HEK293 (cell line): ENCODE measurements around the gene ERBB4.

ENCODE experiments used
- CTCF ChIA-PET: fragments of 350-600 bp; formaldehyde crosslinking; extraction: SDS; loops from one replicate; lab custom pipeline; 2021; ENCODE audit warnings: antibody characterized with exemption; lab: Yijun Ruan, JAX
- POLR2A ChIA-PET: fragments of 300-600 bp; formaldehyde crosslinking; extraction: SDS; loops from one replicate; lab custom pipeline; 2020; ENCODE audit warnings: antibody characterized with exemption, inconsistent platforms; lab: Yijun Ruan, JAX
- H3K27ac ChIP-seq: fragments of 200-500 bp; sonication (Bioruptor generic); 2 replicates; pipeline ENCODE4 v1.5.1; 2014; ENCODE audit warnings: low read depth, low read length, control low read depth, inconsistent platforms; ENCODE audit errors: extremely low read depth
- H3K36me3 ChIP-seq, 2 experiments: fragments of 200-500 bp in 1 of 2; sonication (Bioruptor generic) in 1 of 2; 1 replicate in 1 of 2; 2 replicates in 1 of 2; pipeline ENCODE4 v1.5.1; 2014 to 2017; ENCODE audit warnings: inconsistent platforms in 2 of 2, low read length in 2 of 2; ENCODE audit not compliant: control insufficient read depth in 2 of 2, insufficient read depth in 1 of 2
- H3K4me1 ChIP-seq: fragments of 200-500 bp; sonication (Bioruptor generic); 2 replicates; pipeline ENCODE4 v1.5.1; 2014; ENCODE audit warnings: mild to moderate bottlenecking, low read length, inconsistent platforms; ENCODE audit not compliant: control insufficient read depth, insufficient read depth
- H3K4me3 ChIP-seq: 2 replicates; pipeline ENCODE4 v1.5.1; 2011; ENCODE audit warnings: low read depth, mild to moderate bottlenecking, control low read depth, low read length, moderate library complexity
- H3K9me3 ChIP-seq: fragments of 200-500 bp; sonication (Bioruptor generic); 2 replicates; pipeline ENCODE4 v1.5.1; 2014; ENCODE audit warnings: low read depth, low read length, inconsistent platforms; ENCODE audit not compliant: control insufficient read depth, insufficient read depth
- BCL11B ChIP-seq: fragments of 450-650 bp; formaldehyde crosslinking; IDR thresholded peaks from 2 replicates; pipeline ENCODE4 v1.5.1; 2016; ENCODE audit warnings: low read depth, missing biosample characterization, missing genetic modification characterization
- ELK4 ChIP-seq: IDR thresholded peaks from 2 replicates; pipeline ENCODE4 v1.6.1; 2011; ENCODE audit warnings: mild to moderate bottlenecking, low read depth, low read length, borderline replicate concordance
- GLIS2 ChIP-seq: fragments of 450-650 bp; formaldehyde crosslinking; IDR thresholded peaks from 2 replicates; pipeline ENCODE4 v1.5.1; 2016; ENCODE audit warnings: missing biosample characterization, missing genetic modification characterization
- HOXD13 ChIP-seq: sonication (generic); formaldehyde crosslinking; IDR thresholded peaks from 2 replicates; pipeline ENCODE4 v1.8.0; 2022; ENCODE audit warnings: missing genetic modification reagents, borderline replicate concordance
- ZBTB20 ChIP-seq: fragments of 450-650 bp; formaldehyde crosslinking; IDR thresholded peaks from 2 replicates; pipeline ENCODE4 v1.5.1; 2016; ENCODE audit warnings: missing biosample characterization, missing genetic modification characterization
- ZBTB21 ChIP-seq: fragments of 450-650 bp; formaldehyde crosslinking; IDR thresholded peaks from 2 replicates; pipeline ENCODE4 v1.5.1; 2017; ENCODE audit warnings: missing biosample characterization, missing genetic modification characterization
- ZBTB44 ChIP-seq: fragments of 450-650 bp; IDR thresholded peaks from 2 replicates; pipeline ENCODE4 v1.5.1; 2018; ENCODE audit warnings: missing biosample characterization, mild to moderate bottlenecking, missing genetic modification characterization
- ZBTB8A ChIP-seq: fragments of 450-650 bp; formaldehyde crosslinking; IDR thresholded peaks from 2 replicates; pipeline ENCODE4 v1.5.1; 2016; ENCODE audit warnings: missing biosample characterization, missing genetic modification characterization
- ZFP3 ChIP-seq: fragments of 450-650 bp; formaldehyde crosslinking; IDR thresholded peaks from 2 replicates; pipeline ENCODE4 v1.5.1; 2016; ENCODE audit warnings: low read depth, missing biosample characterization, missing genetic modification characterization
- ZNF10 ChIP-seq: fragments of 450-650 bp; formaldehyde crosslinking; IDR thresholded peaks from 2 replicates; pipeline ENCODE4 v1.5.1; 2017; ENCODE audit warnings: missing biosample characterization, missing genetic modification characterization
- ZNF146 ChIP-seq: fragments of 450-650 bp; formaldehyde crosslinking; IDR thresholded peaks from 2 replicates; pipeline ENCODE4 v1.5.1; 2016; ENCODE audit warnings: missing biosample characterization, missing genetic modification characterization
- ZNF211 ChIP-seq: fragments of 450-650 bp; formaldehyde crosslinking; IDR thresholded peaks from 2 replicates; pipeline ENCODE4 v1.5.1; 2016; ENCODE audit warnings: low read depth, missing biosample characterization, missing genetic modification characterization
- ZNF214 ChIP-seq: fragments of 450-650 bp; formaldehyde crosslinking; IDR thresholded peaks from 2 replicates; pipeline ENCODE4 v1.5.1; 2017; ENCODE audit warnings: missing biosample characterization, mild to moderate bottlenecking, missing genetic modification characterization, borderline replicate concordance
- ZNF280C ChIP-seq: fragments of 450-650 bp; formaldehyde crosslinking; IDR thresholded peaks from 2 replicates; pipeline ENCODE4 v1.5.1; 2016; ENCODE audit warnings: missing biosample characterization, missing genetic modification characterization
- ZNF398 ChIP-seq: fragments of 450-650 bp; formaldehyde crosslinking; IDR thresholded peaks from 2 replicates; pipeline ENCODE4 v1.5.1; 2017; ENCODE audit warnings: missing biosample characterization, missing genetic modification characterization
- ZNF423 ChIP-seq: fragments of 450-650 bp; formaldehyde crosslinking; IDR thresholded peaks from 2 replicates; pipeline ENCODE4 v1.5.1; 2016; ENCODE audit warnings: missing biosample characterization, missing genetic modification characterization
- ZNF48 ChIP-seq: fragments of 450-650 bp; formaldehyde crosslinking; IDR thresholded peaks from 2 replicates; pipeline ENCODE4 v1.5.1; 2016; ENCODE audit warnings: missing biosample characterization, missing genetic modification characterization
- ZNF513 ChIP-seq: fragments of 450-650 bp; IDR thresholded peaks from 2 replicates; pipeline ENCODE4 v1.5.1; 2018; ENCODE audit warnings: missing biosample characterization, missing genetic modification characterization
- ZNF521 ChIP-seq: fragments of 450-650 bp; formaldehyde crosslinking; IDR thresholded peaks from 2 replicates; pipeline ENCODE4 v1.5.1; 2017; ENCODE audit warnings: missing biosample characterization, mild to moderate bottlenecking, missing genetic modification characterization
- ZNF596 ChIP-seq: fragments of 450-650 bp; IDR thresholded peaks from 2 replicates; pipeline ENCODE4 v1.5.0; 2018; ENCODE audit warnings: missing biosample characterization, mild to moderate bottlenecking, missing genetic modification characterization, moderate library complexity
- ZNF645 ChIP-seq: fragments of 450-650 bp; formaldehyde crosslinking; IDR thresholded peaks from 2 replicates; pipeline ENCODE4; 2016; ENCODE audit warnings: missing biosample characterization, missing genetic modification characterization
- ZNF660 ChIP-seq: fragments of 450-650 bp; IDR thresholded peaks from 2 replicates; pipeline ENCODE4 v1.5.1; 2018; ENCODE audit warnings: missing biosample characterization, mild to moderate bottlenecking, missing genetic modification characterization
- ZNF707 ChIP-seq: fragments of 450-650 bp; formaldehyde crosslinking; IDR thresholded peaks from 2 replicates; pipeline ENCODE4 v1.5.1; 2016; ENCODE audit warnings: missing biosample characterization, missing genetic modification characterization
- ZNF747 ChIP-seq: fragments of 450-650 bp; formaldehyde crosslinking; IDR thresholded peaks from 2 replicates; pipeline ENCODE4 v1.5.1; 2016; ENCODE audit warnings: missing biosample characterization, missing genetic modification characterization
- ZXDB ChIP-seq: fragments of 450-650 bp; formaldehyde crosslinking; IDR thresholded peaks from 2 replicates; pipeline ENCODE4 v1.5.1; 2016; ENCODE audit warnings: missing biosample characterization, missing genetic modification characterization

The ERBB4 gene

GRCh38 chr2:211413746-211414145 is 1124.9 kb downstream of the ERBB4 start (continued):
- TF ChIP-seq ZNF280C (tag by site-specific recombination) (no peak), ZNF48 (tag by site-specific recombination) (no peak), ZFP3 (tag by site-specific recombination) (no peak), ZNF660 (tag by site-specific recombination) (no peak), ZNF596 (tag by site-specific recombination) (no peak), ZNF747 (tag by site-specific recombination) (no peak), ZBTB44 (tag by site-specific recombination) (no peak), ZXDB (tag by site-specific recombination) (no peak), ZBTB21 (tag by site-specific recombination) (no peak)

GRCh38 chr2:211408483-211408891 is 1130.1 kb downstream of the ERBB4 start:
- H3K36me3 ChIP-seq: no peaks in the 10 kb centered on the region
- H3K4me3 ChIP-seq: no peak overlapping the region
- CTCF ChIA-PET: no interaction called here
- H3K4me1 ChIP-seq: no peaks in the 10 kb centered on the region; the same call in 1 of the 2 replicates
- no peak for TF ChIP-seq ZBTB20 (tag by site-specific recombination)
- no peak for TF ChIP-seq ZNF513 (tag by site-specific recombination)
- TF ChIP-seq ZNF214 (tag by site-specific recombination): no peak
- no peak for TF ChIP-seq ZNF146 (tag by site-specific recombination)
- TF ChIP-seq ZNF521 (tag by site-specific recombination): no peak
- no peak for TF ChIP-seq ZNF707 (tag by site-specific recombination)
- no peak for TF ChIP-seq ZNF398
- no peak for TF ChIP-seq ELK4
- no peak for TF ChIP-seq ZNF10 (tag by site-specific recombination)
- TF ChIP-seq BCL11B (tag by site-specific recombination): no peak
- TF ChIP-seq ZNF423 (tag by site-specific recombination): no peak
- TF ChIP-seq GLIS2 (tag by site-specific recombination): no peak
- TF ChIP-seq ZBTB8A (tag by site-specific recombination): no peak
- no peak for TF ChIP-seq ZNF645
- TF ChIP-seq HOXD13 (CRISPR knock-in tag): no peak
- no peak for TF ChIP-seq ZNF211 (tag by site-specific recombination)
- TF ChIP-seq, all 188 proteins: peak for 0
- POLR2A ChIA-PET: no interaction called here
- Histone ChIP-seq H3K27ac (no peak overlapping the region), H3K9me3 (no peaks in the 10 kb centered on the region)
